Measurements from ENCODE around the gene MOV10L1.

The MOV10L1 gene

GRCh38 chr22:50177537-50178470, 88.0 kb downstream of the MOV10L1 start:
- Mint-ChIP-seq H3K27me3 (peaks cover 28% of the 10 kb centered on the region), H3K9me3 (no peaks in the 10 kb centered on the region), H3K27ac (no peak overlapping the region)

GRCh38 chr22:50178471-50178864, 88.7 kb downstream of the MOV10L1 start:
- Mint-ChIP-seq H3K9me3 (no peaks in the 10 kb centered on the region), H3K27ac (no peak overlapping the region), H3K27me3 (peaks cover 28% of the 10 kb centered on the region), H3K4me3 (no peak overlapping the region), H3K4me1 (ENCODE audit: low read depth) (peaks cover 23% of the 10 kb centered on the region), H3K36me3 (ENCODE audit: low read depth) (peaks cover 29% of the 10 kb centered on the region)
- intact Hi-C loops (cut with micrococcal nuclease), result no loop called here

More at GRCh38 chr22:50177537-50178470, 88.0 kb downstream of the MOV10L1 start:
- H3K36me3 Mint-ChIP-seq (ENCODE audit: low read depth), result peaks cover 29% of the 10 kb centered on the region
- no peak overlapping the region for H3K4me3 Mint-ChIP-seq
- peaks cover 23% of the 10 kb centered on the region for H3K4me1 Mint-ChIP-seq (ENCODE audit: low read depth)
- intact Hi-C loops (cut with micrococcal nuclease), result no loop called here

GRCh38 chr22:50178871-50179869, 89.4 kb downstream of the MOV10L1 start:
- no peaks in the 10 kb centered on the region for H3K9me3 Mint-ChIP-seq
- H3K4me3 Mint-ChIP-seq, result no peak overlapping the region
- peaks cover 25% of the 10 kb centered on the region for H3K27me3 Mint-ChIP-seq
- no peak overlapping the region for H3K27ac Mint-ChIP-seq
- intact Hi-C loops (cut with micrococcal nuclease), result no loop called here
- H3K36me3 Mint-ChIP-seq (ENCODE audit: low read depth), result peaks cover 29% of the 10 kb centered on the region
- peaks cover 22% of the 10 kb centered on the region for H3K4me1 Mint-ChIP-seq (ENCODE audit: low read depth)

- Mint-ChIP-seq H3K9me3 (no peaks in the 10 kb centered on the region), H3K36me3 (ENCODE audit: low read depth) (peaks cover 29% of the 10 kb centered on the region), H3K27me3 (peaks cover 20% of the 10 kb centered on the region), H3K4me3 (no peak overlapping the region), H3K4me1 (ENCODE audit: low read depth) (peaks cover 29% of the 10 kb centered on the region), H3K27ac (no peak overlapping the region)
- intact Hi-C loops (cut with micrococcal nuclease), result no loop called here
These were observed 90.3 kb downstream of the MOV10L1 start for GRCh38 chr22:50179937-50180726.

- H3K4me1 Mint-ChIP-seq (ENCODE audit: low read depth), result peaks cover 29% of the 10 kb centered on the region
- intact Hi-C loops (cut with micrococcal nuclease), result no loop called here
These were observed 91.1 kb downstream of the MOV10L1 start for GRCh38 chr22:50180727-50181521.

GRCh38 chr22:50182176-50183081, 92.6 kb downstream of the MOV10L1 start:
- peaks cover 38% of the 10 kb centered on the region for H3K4me1 Mint-ChIP-seq (ENCODE audit: low read depth)
- peaks cover 29% of the 10 kb centered on the region for H3K36me3 Mint-ChIP-seq (ENCODE audit: low read depth)
- H3K27me3 Mint-ChIP-seq, result peaks cover 14% of the 10 kb centered on the region
- H3K9me3 Mint-ChIP-seq, result no peaks in the 10 kb centered on the region
- peak overlapping the region; percentile 81 for H3K27ac Mint-ChIP-seq
- intact Hi-C loops (cut with micrococcal nuclease), result no loop called here
- H3K4me3 Mint-ChIP-seq, result no peak overlapping the region

More at GRCh38 chr22:50180727-50181521, 91.1 kb downstream of the MOV10L1 start:
- no peak overlapping the region for H3K27ac Mint-ChIP-seq
- no peaks in the 10 kb centered on the region for H3K9me3 Mint-ChIP-seq
- H3K36me3 Mint-ChIP-seq (ENCODE audit: low read depth), result peaks cover 29% of the 10 kb centered on the region
- H3K4me3 Mint-ChIP-seq, result no peak overlapping the region
- H3K27me3 Mint-ChIP-seq, result peaks cover 18% of the 10 kb centered on the region

- H3K36me3 Mint-ChIP-seq (ENCODE audit: low read depth), result peaks cover 33% of the 10 kb centered on the region
- no peaks in the 10 kb centered on the region for H3K9me3 Mint-ChIP-seq
- H3K27ac Mint-ChIP-seq, result peak overlapping the region; percentile 81
- H3K4me3 Mint-ChIP-seq, result no peak overlapping the region
- intact Hi-C loops (cut with micrococcal nuclease), result no loop called here
- H3K4me1 Mint-ChIP-seq (ENCODE audit: low read depth), result peaks cover 47% of the 10 kb centered on the region
- peaks cover 10% of the 10 kb centered on the region for H3K27me3 Mint-ChIP-seq
These were observed 93.5 kb downstream of the MOV10L1 start for GRCh38 chr22:50183141-50183971.

- intact Hi-C loops (cut with micrococcal nuclease), result loop anchor here (2.0 kb wide), 1 partner anchor 13 kb away; the partner anchor contains the start of gene PANX2
- Mint-ChIP-seq H3K9me3 (no peaks in the 10 kb centered on the region), H3K27me3 (peaks cover 5% of the 10 kb centered on the region), H3K4me1 (ENCODE audit: low read depth) (peaks cover 54% of the 10 kb centered on the region), H3K36me3 (ENCODE audit: low read depth) (peaks cover 33% of the 10 kb centered on the region), H3K27ac (peak overlapping the region; percentile 81), H3K4me3 (peak overlapping the region; percentile 81)
These were observed 94.4 kb downstream of the MOV10L1 start for GRCh38 chr22:50184004-50184901.

GRCh38 chr22:50184902-50185374, 95.1 kb downstream of the MOV10L1 start:
- Mint-ChIP-seq H3K27me3 (no peaks in the 10 kb centered on the region), H3K36me3 (ENCODE audit: low read depth) (peaks cover 32% of the 10 kb centered on the region), H3K27ac (peak overlapping the region; percentile 76), H3K4me1 (ENCODE audit: low read depth) (peaks cover 54% of the 10 kb centered on the region), H3K4me3 (peak overlapping the region; percentile 81), H3K9me3 (no peaks in the 10 kb centered on the region)
- intact Hi-C loops (cut with micrococcal nuclease), result loop anchor here (2.0 kb wide), 1 partner anchor 14 kb away; the partner anchor contains the start of gene PANX2

- Mint-ChIP-seq H3K36me3 (ENCODE audit: low read depth) (peaks cover 32% of the 10 kb centered on the region), H3K27me3 (no peaks in the 10 kb centered on the region), H3K27ac (peak within 1 kb of the TSS; percentile 76), H3K4me3 (peak within 1 kb of the TSS; percentile 84), H3K9me3 (no peaks in the 10 kb centered on the region), H3K4me1 (ENCODE audit: low read depth) (peaks cover 55% of the 10 kb centered on the region)
- intact Hi-C loops (cut with micrococcal nuclease), result loop anchor here (2.0 kb wide), 1 partner anchor 15 kb away; the partner anchor contains the start of gene PANX2
These were observed 95.7 kb downstream of the MOV10L1 start, which contains the start of gene TRABD for GRCh38 chr22:50185375-50186087. Gene TRABD, plus strand, starts transcription at chr22:50185913. Its CDS starts 7,148 bp downstream, at chr22:50193061.

Measured in dendritic cell treated with granulocyte-macrophage colony-stimulating factor and Interleukin-4, amounts not matched to agents 40 ng/mL and 50 ng/mL, for 4 days (primary cell).